Memory B cell (primary cell): Measurements from ENCODE around the gene LRRK2.
"Not testable (repeated sequence)": the region's sequence is repeated elsewhere in the genome, so short reads cannot be mapped to it uniquely, and the experiment has no call there.

Experiments used
- ATAC-seq: fragments of 150-1000 bp; cut with Tn5 transposase; 2 replicates; pipeline ENCODE4 v1.10.0; 2021; ENCODE audit warnings: low read depth, mild to moderate bottlenecking, moderate library complexity
- DNase-seq, 2 donors: peaks; one replicate each; pipeline ENCODE4 v3.0.0; 2022; ENCODE audit warnings: low spot score in 2 of 2
- H3K27ac Mint-ChIP-seq: one replicate; pipeline ENCODE4 v1.8.0; 2022; ENCODE audit warnings: mild to moderate bottlenecking, moderate library complexity, mixed read lengths
- H3K27me3 Mint-ChIP-seq: one replicate; pipeline ENCODE4 v1.8.0; 2022; ENCODE audit warnings: mixed read lengths
- H3K36me3 Mint-ChIP-seq: one replicate; pipeline ENCODE4 v1.8.0; 2022; ENCODE audit warnings: mild to moderate bottlenecking, mixed read lengths
- H3K4me1 Mint-ChIP-seq: one replicate; pipeline ENCODE4 v1.8.0; 2022; ENCODE audit warnings: mixed read lengths
- H3K4me3 Mint-ChIP-seq: one replicate; pipeline ENCODE4 v1.8.0; 2022; ENCODE audit warnings: mild to moderate bottlenecking, moderate library complexity, mixed read lengths
- H3K9me3 Mint-ChIP-seq: one replicate; pipeline ENCODE4 v1.8.0; 2022; ENCODE audit warnings: mixed read lengths

LRRK2 gene

DNA sequence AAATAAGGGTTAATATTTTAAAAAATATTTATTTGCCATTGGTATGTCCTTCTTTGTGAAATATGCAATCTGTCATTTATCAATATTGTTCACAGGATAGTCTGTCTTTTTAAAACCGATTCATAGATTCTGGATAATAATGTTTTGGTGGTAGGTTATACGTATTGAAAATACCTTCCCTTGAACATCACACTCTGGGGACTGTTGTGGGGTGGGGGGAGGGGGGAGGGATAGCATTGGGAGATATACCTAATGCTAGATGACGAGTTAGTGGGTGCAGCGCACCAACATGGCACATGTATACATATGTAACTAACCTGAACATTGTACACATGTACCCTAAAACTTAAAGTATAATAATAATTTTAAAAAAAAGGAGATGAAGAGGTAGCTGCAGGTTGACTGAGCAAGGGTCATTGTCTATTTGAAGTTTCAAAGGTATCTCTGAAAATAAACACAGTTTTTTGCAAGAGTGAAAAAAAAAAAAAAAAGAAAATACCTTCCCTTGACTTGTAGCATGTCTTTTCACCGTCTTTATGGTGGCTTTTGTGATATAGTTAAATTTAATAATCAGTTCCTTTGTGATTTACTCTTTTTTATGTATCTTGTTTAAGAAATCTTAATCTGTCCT is 19.8 kb downstream of the LRRK2 start:
- Mint-ChIP-seq H3K4me1 (peaks cover 20% of the 10 kb centered on the region), H3K36me3 (peaks cover 14% of the 10 kb centered on the region)
- not testable (repeated sequence) for H3K9me3 Mint-ChIP-seq, DNase-seq, H3K27ac Mint-ChIP-seq, H3K27me3 Mint-ChIP-seq, ATAC-seq, H3K4me3 Mint-ChIP-seq

DNA sequence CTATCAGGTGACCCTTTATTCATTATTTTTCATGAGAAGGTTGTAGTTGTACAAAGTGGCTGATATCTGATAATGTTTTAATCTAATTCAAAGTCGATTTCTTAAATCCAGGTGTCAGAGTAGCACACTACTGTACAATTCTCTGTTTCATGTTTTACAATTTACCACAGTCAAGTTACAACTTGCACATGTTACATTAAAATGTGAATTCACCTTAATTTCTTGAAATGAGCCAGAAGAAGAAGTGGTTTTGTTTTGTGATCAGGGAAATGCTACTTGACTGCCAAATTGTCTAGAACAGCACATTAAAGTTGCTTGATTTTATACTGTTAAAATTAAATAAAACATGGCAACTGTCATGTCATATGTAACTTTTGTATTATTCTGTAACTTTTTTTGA is 23.2 kb downstream of the LRRK2 start:
- peaks cover 14% of the 10 kb centered on the region for H3K36me3 Mint-ChIP-seq
- peak overlapping the region; percentile 81 for H3K27ac Mint-ChIP-seq
- peaks cover 12% of the 10 kb centered on the region for H3K4me1 Mint-ChIP-seq
- ATAC-seq = no peak
- H3K4me3 Mint-ChIP-seq = no peak overlapping the region
- H3K9me3 Mint-ChIP-seq = no peaks in the 10 kb centered on the region
- no peak for DNase-seq
- H3K27me3 Mint-ChIP-seq = no peaks in the 10 kb centered on the region

GRCh38 chr12:40248585-40249297 is 23.9 kb downstream of the LRRK2 start:
- peak overlapping the region; percentile 81 for H3K27ac Mint-ChIP-seq
- H3K36me3 Mint-ChIP-seq = peaks cover 14% of the 10 kb centered on the region
- no peaks in the 10 kb centered on the region for H3K9me3 Mint-ChIP-seq
- H3K4me1 Mint-ChIP-seq = peaks cover 9% of the 10 kb centered on the region
- H3K4me3 Mint-ChIP-seq = peak overlapping the region; percentile 37
- DNase-seq = no peak
- H3K27me3 Mint-ChIP-seq = no peaks in the 10 kb centered on the region
- ATAC-seq = peak; percentile 78

GRCh38 chr12:40250652-40251051 is 25.9 kb downstream of the LRRK2 start:
- H3K36me3 Mint-ChIP-seq = peaks cover 23% of the 10 kb centered on the region
- not testable (repeated sequence) for H3K27ac Mint-ChIP-seq, H3K9me3 Mint-ChIP-seq, H3K4me3 Mint-ChIP-seq, DNase-seq, H3K27me3 Mint-ChIP-seq, ATAC-seq
- H3K4me1 Mint-ChIP-seq = peaks cover 15% of the 10 kb centered on the region

GRCh38 chr12:40253936-40254335 is 29.1 kb downstream of the LRRK2 start:
- no peaks in the 10 kb centered on the region for H3K9me3 Mint-ChIP-seq
- H3K27me3 Mint-ChIP-seq = no peaks in the 10 kb centered on the region
- no peak for ATAC-seq
- peaks cover 30% of the 10 kb centered on the region for H3K36me3 Mint-ChIP-seq
- no peak overlapping the region for H3K4me3 Mint-ChIP-seq
- H3K27ac Mint-ChIP-seq = no peak overlapping the region
- no peak for DNase-seq
- H3K4me1 Mint-ChIP-seq = peaks cover 10% of the 10 kb centered on the region

DNA sequence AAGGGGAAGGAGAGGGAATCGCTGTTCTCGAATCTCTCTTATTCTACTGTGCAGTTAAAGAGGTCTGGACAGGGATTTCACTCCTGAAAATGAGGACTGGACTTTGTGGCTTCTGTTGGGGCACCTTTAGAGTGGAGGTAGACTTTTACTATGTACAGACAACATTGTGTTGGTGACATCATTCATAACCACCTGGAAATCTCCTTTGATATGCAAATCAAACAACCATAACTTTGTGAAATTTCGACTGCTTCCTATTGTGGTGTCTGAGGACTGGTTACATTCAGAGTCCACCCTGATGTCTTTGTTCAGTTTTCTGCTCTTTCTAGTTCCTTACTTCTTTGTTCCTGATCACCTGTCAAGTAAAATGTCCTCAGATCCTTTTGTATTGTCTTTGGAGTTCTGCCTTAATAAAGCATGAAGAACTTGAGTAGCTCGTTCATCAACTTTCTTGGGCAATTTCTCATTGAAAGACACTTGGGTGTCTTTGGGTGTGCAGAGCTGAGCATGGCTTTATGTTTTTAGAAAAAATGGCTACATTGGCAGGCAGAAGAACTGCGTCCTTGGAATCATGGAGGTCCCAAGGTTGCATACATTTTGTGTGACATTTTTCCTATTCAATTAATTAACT is 29.8 kb downstream of the LRRK2 start:
- no peak overlapping the region for H3K4me3 Mint-ChIP-seq
- peaks cover 8% of the 10 kb centered on the region for H3K4me1 Mint-ChIP-seq
- ATAC-seq (peak; percentile 35), DNase-seq (no peak)
- H3K27me3 Mint-ChIP-seq = no peaks in the 10 kb centered on the region
- H3K27ac Mint-ChIP-seq = no peak overlapping the region
- peaks cover 31% of the 10 kb centered on the region for H3K36me3 Mint-ChIP-seq
- H3K9me3 Mint-ChIP-seq = no peaks in the 10 kb centered on the region

GRCh38 chr12:40258371-40258770 is 33.6 kb downstream of the LRRK2 start:
- Mint-ChIP-seq H3K4me1 (peaks cover 30% of the 10 kb centered on the region), H3K4me3 (no peak overlapping the region), H3K36me3 (peaks cover 32% of the 10 kb centered on the region)

DNA sequence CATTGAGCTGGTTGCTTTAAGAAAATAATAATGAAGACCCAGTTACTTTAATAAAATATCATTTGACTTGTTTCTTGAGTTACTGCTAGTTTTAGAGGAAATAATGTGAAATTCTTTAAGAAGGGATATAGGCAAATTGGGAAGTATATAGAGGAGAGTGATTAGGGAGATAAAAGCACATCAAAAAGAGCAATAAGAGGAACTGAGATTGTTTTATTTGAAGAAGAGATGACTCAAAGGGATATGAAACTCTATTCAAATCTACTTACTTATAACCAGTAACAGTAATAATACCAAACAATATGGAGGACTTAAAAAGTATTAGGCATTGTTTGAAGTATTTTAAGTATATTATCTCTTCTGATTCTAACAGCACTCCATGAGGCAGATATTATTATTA is 37.1 kb downstream of the LRRK2 start:
- Mint-ChIP-seq H3K27ac (peak overlapping the region; percentile 25), H3K36me3 (peaks cover 31% of the 10 kb centered on the region), H3K27me3 (no peaks in the 10 kb centered on the region), H3K9me3 (peaks cover 3% of the 10 kb centered on the region), H3K4me1 (peaks cover 29% of the 10 kb centered on the region), H3K4me3 (no peak overlapping the region)
- ATAC-seq = peak; percentile 94
- DNase-seq = peak in 1 of 2 donors; percentile 7

More at GRCh38 chr12:40258371-40258770, 33.6 kb downstream of the LRRK2 start:
- DNase-seq = no peak
- ATAC-seq = no peak
- H3K9me3 Mint-ChIP-seq = peaks cover 3% of the 10 kb centered on the region
- no peak overlapping the region for H3K27ac Mint-ChIP-seq
- H3K27me3 Mint-ChIP-seq = no peaks in the 10 kb centered on the region

- no peak overlapping the region for H3K27ac Mint-ChIP-seq
- peaks cover 29% of the 10 kb centered on the region for H3K4me1 Mint-ChIP-seq
- ATAC-seq = peak; percentile 45
- no peaks in the 10 kb centered on the region for H3K27me3 Mint-ChIP-seq
- H3K4me3 Mint-ChIP-seq = no peak overlapping the region
- peaks cover 27% of the 10 kb centered on the region for H3K36me3 Mint-ChIP-seq
- H3K9me3 Mint-ChIP-seq = peaks cover 3% of the 10 kb centered on the region
- DNase-seq = no peak
Observed at GRCh38 chr12:40262657-40263056, 37.9 kb downstream of the LRRK2 start.

GRCh38 chr12:40263616-40264409 is 39.0 kb downstream of the LRRK2 start:
- peaks cover 22% of the 10 kb centered on the region for H3K36me3 Mint-ChIP-seq
- ATAC-seq = peak; percentile 60
- H3K4me3 Mint-ChIP-seq = no peak overlapping the region
- peaks cover 3% of the 10 kb centered on the region for H3K9me3 Mint-ChIP-seq
- no peaks in the 10 kb centered on the region for H3K27me3 Mint-ChIP-seq
- no peak for DNase-seq
- H3K27ac Mint-ChIP-seq = no peak overlapping the region
- peaks cover 27% of the 10 kb centered on the region for H3K4me1 Mint-ChIP-seq

GRCh38 chr12:40271981-40272664 is 47.3 kb downstream of the LRRK2 start:
- no peaks in the 10 kb centered on the region for H3K9me3 Mint-ChIP-seq
- no peak for DNase-seq
- no peaks in the 10 kb centered on the region for H3K27me3 Mint-ChIP-seq
- ATAC-seq = no peak
- peaks cover 2% of the 10 kb centered on the region for H3K4me1 Mint-ChIP-seq
- H3K36me3 Mint-ChIP-seq = peaks cover 9% of the 10 kb centered on the region
- H3K4me3 Mint-ChIP-seq = no peak overlapping the region
- H3K27ac Mint-ChIP-seq = no peak overlapping the region

DNA sequence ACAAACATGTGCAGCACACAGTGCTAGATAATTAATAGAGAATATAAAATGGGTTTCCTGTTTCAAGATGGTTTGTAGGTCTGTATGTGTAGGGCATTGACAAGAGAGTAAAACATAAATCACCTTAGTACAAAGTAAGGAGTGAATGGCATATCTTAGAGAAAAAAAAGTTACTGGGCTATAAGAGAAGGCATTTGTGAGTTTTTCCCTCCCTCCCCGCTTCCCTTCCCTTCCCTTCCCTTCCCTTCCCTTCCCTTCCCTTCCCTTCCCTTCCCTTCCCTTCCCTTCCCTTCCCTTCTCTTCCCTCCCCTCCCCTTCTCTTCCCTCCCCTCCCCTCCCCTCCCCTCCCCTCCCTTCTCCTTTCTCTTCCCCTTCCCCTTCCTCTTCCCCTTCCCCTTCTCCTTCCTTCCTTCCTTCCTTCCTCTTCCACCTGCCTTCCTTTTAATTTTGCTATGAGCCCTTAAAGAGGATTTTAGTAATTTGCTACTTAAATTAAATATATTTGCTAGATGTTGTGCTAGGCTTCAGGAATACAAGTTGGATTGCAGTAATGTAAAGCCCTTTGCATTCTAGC is 57.1 kb downstream of the LRRK2 start:
- Mint-ChIP-seq H3K27me3 (no peaks in the 10 kb centered on the region), H3K9me3 (no peaks in the 10 kb centered on the region), H3K4me3 (no peak overlapping the region), H3K27ac (peak overlapping the region; percentile 22), H3K4me1 (peaks cover 2% of the 10 kb centered on the region), H3K36me3 (peaks cover 33% of the 10 kb centered on the region)
- ATAC-seq = no peak
- DNase-seq = no peak

DNA sequence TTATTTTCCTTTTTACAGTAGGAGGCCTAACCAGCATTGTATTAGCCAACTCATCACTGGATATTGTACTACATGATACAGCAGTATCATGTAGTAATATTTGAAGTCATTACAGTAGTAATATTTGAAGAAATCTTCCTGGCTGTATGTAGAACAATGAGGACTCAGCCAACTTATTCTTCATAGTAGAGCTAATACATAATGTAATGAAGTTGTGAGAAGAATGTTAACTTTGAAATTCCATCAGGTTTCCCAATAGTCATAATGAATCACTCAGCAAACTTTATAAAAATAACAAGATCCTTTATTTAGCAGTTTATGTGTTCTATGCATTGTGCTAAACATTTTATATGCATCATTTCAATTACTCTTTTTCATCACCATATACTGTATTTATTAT is 61.8 kb downstream of the LRRK2 start:
- no peak for DNase-seq
- Mint-ChIP-seq H3K9me3 (peaks cover 2% of the 10 kb centered on the region), H3K27ac (no peak overlapping the region), H3K36me3 (peaks cover 34% of the 10 kb centered on the region), H3K4me1 (no peaks in the 10 kb centered on the region), H3K27me3 (no peaks in the 10 kb centered on the region), H3K4me3 (no peak overlapping the region)
- ATAC-seq = no peak
